NCI-H2029 treated with DMSO at 0.1 percent for 48 hours (cell line): ENCODE data around the gene MGRN1.

Source experiments
- DNase-seq: peaks from one replicate; lab custom pipeline; 2025; lab: John Stamatoyannopoulos, UW

The MGRN1 gene

DNA sequence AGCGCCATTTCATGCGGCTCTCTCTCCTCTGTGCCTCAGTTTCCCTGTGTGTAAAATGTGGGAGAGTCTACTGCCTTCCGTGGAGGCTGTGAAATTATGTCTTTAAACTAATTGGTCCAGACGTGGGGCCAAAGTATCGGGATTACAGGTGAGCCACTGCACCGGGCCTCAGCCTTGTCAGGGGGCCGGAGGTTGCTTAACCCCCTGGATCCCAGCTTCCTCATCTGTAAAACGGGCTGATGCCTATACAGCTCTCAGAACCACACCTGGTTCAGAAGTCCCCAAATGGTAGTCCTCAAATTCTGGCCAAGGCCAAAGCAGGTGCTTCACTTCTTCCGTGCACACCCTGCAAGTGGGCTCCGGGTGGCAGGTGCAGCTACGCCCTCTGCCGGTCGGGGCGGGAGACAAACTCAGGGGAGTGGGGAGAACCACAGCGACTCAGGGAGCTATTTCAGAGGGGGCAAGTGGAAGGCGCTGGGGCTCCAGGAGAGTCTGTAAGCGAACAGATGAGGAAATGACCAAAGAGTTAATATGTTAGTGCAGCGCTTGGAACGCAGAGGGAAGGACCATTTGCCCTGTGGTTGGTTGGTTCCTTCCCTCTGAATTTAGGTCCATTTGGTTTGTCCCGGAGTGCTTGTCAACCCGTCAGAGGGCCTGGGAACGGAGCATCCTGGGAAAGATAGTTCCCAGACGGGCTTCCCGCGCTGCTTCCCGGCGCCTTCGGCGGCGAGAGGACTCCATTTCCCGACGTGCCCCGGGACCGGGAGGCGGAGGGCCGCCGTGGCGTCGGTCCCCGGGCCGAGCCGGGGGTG is at the start of gene MGRN1:
Gene MGRN1 (plus strand): TSS at position 812 of the 812 bp plus-strand sequence. CDS start 135 bp downstream, outside the sequence.
- DNase-seq: peak; percentile 83

DNA sequence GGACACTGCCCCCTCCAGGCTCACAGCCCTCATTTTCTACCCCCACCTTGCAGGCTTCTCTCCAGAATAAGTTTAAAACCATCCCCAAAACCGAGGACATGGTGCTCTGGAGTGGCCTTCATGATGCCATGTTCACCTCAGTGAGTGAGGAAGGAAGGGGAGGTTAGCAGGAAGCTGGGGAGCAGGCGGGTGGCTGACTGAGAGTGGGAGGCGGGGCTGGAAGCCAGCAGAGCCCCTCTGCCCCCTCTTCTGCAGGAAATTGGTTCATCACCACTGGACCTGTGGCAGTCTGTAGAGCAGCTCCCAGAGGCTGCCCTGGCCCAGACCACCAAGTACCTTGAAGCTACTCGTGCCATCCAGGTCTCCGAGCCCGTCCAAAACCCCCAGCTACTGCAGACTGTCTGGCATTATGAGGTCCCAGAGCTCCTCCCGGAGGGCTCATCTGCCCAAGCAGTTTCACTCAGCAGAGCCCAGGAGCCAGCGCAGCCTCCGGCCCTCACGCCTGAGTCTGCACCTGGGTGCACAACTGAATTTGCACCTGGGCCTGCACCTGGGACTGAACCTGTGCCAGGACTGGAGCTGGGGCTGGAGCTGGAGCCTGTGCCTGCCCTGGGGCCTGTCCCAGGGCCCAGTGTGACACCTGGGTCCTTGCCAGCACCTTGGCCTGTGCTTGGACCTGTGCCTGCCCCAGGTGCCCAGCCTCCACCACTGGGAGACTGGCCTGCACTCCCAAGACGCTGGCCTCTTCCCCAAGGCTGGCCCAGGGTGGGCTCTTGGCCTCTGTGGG is 49.5 kb upstream of the MGRN1 start:
- no peak for DNase-seq

DNA sequence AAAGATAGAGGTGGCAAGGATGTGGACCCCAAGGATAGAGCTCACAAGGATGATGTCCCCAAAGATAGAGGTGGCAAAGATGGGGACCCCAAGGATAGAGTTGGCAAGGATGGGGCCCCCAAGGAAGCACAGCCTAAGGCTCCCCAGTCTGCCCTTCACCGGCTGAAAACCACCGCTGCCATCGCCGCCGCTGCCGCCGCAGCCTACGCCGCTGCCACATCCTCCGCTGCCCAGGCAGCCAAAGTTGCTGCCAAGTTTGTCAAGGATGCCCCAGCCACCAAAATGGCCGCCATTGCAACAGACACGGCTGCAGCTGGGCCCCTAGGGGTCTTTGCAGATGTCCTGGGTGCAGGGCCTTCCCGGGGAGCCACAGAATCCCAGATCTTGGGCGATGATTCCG is 48.6 kb upstream of the MGRN1 start:
- no peak for DNase-seq

DNA sequence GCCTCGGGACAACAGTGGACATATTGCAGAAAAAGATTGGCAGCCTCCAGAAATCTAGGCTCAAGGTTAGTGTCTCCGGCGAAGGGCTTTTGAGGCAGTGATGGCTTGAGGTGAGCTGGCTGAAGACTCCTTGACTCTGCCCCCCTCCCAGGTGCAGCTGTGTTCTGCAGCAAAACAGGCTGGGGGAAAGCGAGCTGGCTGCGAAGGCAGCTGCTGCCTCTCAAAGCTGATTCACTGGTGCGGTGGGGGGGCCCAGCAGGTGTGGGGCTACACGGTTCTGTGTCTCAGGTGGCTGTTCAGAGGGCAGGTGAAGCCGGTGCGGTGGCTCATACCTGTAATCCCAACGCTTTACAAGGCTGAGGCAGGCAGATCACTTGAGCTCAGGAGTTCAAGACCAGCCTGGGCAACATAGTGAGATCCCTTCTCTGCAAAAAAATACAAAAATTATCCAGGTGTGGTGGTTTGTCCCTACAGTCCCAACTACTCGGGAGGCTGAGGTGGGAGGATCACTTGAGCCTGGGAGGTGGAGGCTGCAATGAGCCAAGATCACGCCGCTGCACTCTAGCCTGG is 45.6 kb upstream of the MGRN1 start:
- DNase-seq: peak; percentile 44

DNA sequence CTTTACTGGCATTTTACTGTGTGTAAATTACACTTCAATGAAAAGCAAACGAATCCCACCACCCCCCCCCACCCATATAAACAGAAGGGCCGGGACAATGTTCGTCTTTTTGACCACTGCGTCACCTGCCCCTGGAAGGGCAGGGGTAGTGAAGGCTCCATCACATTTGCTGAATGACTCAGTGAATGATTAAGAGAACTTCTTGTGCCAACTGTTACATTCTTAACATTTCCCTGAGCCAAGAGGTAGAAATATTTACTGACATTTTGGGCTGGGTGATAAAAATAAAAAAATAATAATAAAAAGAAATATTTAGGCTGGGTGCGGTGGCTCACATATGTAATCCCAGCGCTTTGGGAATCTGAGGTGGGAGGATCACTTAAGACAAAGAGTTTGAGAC is 44.4 kb upstream of the MGRN1 start:
- DNase-seq: no peak

DNA sequence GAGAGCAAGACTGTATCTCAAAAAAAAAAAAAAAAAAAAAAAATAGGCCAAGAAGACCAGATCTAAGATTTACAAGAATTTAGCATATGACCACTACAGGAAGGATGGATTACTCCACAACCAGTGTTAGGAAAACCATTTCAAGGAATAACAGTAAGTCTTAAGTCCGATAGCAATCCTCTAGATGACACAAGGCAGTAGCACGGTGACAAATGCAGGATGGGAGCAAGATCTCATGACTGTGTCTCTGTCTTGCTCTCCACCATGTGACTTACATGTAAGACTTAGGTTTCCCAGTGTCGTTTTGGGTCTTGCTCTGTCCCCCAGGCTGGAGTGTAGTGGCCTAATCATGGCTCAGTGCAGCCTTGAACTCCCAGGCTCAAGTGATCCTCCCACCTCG is 40.7 kb upstream of the MGRN1 start:
- DNase-seq: no peak

DNA sequence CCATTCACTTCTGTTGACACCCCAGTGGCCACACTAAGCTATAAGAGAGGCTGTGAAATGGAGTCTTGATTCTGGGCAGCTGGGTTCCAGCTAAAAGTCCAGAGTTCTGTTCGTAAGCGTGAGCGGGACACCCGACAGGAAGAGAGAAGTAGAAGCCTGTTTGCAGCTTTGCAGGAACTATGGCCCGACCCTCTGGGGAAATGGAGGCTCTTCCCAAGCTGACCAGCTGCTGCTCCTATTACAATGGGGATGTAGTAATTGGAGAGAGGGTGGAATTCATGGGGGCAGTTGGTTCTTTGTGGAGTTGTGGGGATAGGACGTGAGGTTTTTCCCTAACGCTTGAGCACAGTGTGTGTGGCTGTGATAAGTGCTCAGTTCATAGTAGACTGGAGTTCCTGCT is 38.3 kb upstream of the MGRN1 start:
- DNase-seq: no peak

DNA sequence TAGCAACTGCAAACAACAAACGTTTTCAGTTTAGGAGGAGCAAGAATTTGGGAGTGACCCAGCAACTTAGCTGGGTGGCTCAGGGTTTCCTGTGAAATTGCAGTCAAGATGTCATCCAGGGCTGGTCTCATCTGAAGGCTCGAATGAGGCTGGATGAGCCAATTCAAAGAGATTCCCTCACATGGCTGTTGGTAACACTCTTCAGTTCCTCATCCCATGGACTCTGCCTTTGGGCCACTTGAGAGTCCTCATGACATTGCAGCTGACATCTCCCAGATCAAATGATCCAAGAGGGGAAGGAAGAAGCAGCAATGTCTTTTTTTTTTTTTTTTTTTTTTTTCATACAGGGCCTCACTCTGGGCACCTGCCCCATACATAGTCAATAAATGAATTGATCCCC is 36.2 kb upstream of the MGRN1 start:
- no peak for DNase-seq

DNA sequence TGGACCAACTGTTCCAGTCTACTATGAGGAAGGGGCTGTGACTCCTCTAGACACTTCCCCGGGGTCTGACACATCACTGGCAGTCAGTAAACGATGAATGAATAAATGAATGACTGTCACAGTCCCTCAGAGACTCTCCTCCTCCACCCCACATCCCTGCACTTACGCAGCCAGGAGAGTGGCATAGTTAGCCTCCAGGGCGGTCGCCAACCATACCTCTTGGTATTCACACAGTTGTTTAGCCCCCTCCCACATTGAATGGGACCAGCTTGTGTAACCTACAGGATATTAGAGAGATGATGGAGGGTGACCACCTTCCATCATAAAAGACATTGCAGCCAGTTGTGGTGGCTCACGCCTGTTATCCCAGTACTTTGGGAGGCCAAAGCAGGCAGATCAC is 35.7 kb upstream of the MGRN1 start:
- DNase-seq: no peak

DNA sequence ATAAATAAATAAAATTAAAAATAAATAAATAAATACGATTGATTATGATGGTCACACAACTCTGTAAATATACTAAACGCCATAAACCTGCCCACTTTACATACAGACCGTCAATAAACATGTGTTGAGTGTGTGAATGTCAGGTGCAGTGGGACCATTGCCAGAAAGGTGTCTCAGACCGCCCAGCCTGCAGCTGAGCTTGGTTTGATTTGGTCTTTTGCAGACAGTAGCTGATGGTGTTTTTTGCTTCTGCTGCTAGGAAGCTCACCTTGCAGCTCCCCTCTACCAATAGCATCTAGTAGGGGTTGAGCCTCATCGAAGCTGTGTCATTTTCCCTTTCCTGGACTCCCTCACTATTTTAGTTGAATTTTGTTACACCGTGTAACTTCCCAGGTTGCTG is 33.4 kb upstream of the MGRN1 start:
- no peak for DNase-seq

DNA sequence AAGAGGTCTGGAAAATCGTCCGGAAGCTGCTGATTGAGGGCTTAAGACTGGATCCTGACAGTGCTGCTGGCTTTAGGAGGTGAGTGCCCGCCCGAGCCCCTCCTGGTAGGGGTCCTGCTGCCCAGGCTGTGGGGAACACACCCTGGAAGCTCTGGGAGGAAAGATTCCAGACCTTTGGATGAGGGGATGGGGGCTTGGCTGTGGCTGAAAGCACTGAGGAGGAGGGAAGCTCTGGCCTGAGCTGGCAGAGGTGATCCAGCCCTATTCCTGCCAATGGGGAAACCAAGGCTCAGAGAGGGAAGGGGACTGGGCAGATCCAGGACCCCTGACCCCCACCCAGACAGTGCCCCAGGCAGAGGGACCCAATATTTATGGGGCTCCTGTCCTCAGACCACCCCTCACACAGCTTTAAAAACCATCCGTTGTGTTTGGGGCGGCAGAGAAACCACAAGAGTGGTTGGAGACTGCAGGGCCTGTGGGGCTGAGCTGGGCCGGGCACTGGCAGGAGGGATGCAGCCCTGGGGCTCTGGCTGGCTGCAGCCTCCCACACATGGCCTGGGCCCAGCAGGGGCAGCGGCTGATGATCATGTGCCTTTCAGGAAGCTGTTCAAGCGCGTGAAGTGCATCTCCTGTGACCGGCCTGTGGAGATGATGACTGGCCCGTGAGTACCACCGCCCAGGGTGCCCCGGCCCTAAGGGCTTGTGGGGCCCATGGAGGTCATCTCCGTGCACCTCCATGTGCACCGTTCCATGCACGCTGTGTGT is 32.7 kb upstream of the MGRN1 start:
- no peak for DNase-seq

DNA sequence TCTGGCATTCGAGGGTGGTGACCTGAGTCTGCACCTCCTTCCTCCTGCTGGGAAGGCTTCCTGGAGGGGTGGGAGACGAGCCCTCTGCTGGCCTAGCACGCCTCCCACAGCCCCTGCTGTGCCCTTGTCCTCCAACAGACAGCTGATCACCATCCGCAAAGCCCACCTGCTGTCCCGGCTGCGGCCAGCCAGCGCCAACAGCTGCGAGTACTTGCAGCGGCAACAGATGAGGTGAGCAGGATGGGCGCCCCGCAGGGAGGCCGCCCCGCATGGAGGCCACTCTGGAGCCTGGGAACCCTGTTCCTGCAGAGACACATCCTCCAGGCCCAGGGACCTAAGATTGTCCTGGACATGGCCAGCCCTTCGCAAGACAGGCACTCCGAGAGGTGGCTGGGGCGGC is 31.5 kb upstream of the MGRN1 start:
- no peak for DNase-seq

DNA sequence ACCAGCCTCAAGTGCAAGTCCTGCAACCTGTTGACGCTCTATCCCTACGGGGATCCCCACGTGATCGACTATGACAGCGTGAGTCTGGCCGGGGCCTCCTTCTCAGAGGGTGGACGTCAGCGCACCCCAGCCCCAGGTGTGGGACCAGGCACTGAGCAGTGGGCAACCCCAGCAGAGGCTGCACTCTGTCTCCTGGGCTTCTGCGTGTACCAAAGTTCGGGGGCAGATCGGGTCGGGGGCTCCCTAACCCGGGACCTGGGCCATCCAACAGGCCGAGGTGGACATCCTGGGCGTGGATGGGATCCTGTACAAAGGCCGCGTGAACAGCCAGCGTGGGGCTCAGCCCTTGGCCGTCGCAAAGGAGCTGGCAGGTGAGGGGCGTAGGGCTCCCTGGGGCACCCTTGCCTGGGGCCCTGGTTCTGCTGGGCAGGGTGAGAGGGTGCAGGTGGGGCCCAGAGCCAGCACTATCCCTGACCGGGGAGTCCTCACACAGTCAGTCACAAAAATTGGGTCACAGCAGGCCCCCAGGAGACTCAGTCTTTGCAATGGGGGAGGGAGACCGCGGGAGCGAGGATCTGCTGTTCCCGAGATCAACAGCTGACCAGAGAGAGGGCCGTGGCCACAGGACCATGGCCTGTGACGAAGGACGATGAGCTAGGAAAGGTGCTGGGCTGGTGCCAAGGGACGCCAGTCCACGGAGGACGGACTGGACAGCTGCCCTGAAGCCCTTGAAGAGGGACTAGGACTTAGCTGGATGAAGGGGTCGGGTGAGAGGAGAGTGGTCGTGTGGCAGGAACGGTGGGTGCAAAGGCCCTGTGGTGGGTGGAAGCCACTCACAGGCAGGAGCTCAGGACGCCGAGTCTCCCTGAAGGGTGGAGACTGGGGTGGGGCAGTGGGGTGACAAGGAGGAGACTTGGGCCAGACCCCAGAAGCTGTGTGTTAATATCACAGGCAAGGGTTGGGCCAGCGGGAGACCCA is 29.9 kb upstream of the MGRN1 start:
- no peak for DNase-seq

DNA sequence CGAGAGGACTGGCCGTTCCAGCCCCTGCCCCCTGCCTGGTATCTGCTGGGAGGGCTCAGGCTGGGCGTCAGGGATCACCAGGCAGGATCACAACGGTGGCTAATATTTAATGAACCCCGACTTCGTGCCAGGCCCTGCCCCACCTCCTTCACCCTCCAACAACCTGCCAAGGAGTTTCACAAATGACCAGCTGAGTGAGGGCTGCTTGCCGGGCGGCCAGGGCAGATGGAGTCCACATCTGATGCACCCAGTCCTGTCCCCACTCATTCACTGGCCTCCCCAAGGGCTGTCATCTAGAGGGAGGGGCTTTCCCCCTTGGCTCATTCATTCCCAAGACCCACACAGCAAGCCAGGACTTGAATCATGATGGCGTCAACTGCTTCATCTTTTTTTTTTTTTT is 27.5 kb upstream of the MGRN1 start:
- DNase-seq: no peak

DNA sequence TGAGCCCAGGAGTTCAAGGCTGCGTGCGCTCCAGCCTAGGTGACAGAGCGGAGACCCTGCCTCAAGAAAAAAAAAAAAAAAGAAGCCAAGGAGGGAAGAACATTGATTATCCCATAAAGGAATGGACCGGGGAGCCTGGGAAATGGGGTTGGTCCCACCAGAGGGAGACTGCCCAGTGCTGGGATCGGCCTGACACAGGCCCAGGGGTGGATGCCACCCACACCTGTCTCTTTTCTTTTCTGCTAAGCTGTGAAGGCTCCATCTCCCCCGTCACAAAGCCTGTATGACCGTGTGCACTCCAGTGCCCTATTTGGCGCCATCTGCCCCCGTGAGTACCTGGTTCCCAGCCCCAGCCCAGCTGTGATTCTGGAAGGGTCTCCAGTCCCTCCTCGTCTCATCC is 25.6 kb upstream of the MGRN1 start:
- DNase-seq: no peak

DNA sequence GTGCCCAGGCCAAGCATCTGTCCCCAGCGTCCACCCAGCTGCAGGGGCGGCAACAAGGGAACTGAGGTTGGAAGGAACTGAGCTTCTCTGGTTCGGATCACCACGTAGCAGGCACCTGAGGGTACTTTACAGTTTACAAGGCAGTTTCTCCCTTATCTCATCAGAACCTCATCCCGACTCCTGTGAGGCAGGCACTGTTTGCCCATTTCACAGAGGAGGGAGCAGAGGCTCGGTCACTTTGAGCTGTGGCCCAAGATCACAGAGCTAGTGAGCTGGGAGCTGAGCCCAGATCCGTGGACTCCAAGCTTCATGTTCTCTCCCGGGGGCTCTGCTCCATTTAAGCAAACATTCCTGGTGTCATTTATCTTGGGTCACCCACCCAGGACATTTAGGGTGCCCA is 25.1 kb upstream of the MGRN1 start:
- DNase-seq: no peak

DNA sequence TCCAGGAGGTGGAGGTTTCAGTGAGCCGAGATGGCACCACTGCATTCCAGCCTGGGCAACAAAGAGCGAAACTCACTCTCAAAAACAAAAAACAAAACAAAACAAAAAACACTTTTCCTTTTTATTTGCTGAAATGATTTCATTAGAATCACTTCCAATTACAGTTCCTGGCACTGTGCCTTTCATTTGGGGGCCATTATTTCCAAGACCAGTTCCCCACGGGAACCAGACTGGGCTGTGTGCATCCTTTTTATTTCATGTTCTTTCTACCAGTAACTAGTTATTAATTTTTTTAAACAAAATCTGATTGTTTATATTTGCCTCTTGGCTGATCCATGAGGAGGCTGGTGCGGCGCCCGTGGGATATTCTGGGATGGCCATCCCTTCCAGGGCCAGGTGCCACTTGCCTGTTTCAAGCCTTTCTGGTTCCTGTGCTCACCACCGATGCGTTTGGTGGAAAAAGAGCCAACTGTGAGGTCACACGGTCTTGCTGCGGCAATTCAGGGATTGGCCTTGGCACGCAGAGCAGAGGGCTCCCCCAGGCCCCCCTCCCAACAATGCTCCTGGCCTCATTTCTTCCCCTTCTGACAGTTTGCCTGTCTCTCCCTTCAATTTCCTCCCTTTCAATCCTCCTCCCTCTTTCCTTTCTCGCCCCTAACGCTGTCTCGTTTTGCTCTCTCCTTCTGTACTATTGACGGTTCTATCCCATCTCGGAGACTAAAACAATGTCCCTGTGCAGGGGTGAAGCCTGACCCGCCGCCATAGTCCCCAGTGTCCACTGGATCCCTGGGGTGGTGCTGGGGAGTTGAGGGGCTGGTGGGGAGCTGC is 23.4 kb upstream of the MGRN1 start:
- DNase-seq: no peak

DNA sequence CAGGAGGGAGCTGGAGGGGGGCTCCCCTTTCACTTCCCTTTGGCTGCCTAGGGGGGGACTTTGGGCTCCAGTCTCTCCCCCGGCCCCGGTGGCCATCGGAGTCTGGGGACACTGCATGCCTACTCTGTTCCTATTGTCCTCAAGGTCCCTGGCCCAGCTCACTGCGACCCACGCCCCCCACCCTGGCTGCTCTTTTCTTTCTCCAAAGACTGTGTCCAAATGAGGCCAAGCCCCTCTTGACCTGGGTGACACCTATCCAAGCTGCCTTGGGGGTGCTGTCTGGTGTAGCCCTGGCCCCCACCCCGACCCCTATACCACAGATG is 22.8 kb upstream of the MGRN1 start:
- no peak for DNase-seq

DNA sequence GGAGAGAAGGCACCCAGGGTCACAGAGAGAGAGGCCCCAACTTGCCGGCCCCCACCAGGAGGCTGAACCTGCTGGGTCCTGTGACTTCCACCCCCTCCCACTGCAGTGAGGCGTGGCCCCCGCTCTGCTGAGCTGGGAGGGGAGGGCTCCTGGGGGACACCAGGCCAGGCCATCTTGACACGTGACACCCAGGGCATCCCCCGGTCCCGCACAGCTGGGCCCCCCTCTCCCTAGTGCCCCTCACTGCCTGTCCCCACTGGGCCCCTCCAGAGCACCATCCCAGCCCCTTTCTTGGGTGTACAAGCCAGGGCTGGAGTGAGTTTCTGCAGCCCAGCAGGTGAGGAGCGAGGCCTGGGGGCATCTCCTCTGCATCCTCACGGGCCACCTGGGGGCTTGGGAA is 22.3 kb upstream of the MGRN1 start:
- DNase-seq: no peak

DNA sequence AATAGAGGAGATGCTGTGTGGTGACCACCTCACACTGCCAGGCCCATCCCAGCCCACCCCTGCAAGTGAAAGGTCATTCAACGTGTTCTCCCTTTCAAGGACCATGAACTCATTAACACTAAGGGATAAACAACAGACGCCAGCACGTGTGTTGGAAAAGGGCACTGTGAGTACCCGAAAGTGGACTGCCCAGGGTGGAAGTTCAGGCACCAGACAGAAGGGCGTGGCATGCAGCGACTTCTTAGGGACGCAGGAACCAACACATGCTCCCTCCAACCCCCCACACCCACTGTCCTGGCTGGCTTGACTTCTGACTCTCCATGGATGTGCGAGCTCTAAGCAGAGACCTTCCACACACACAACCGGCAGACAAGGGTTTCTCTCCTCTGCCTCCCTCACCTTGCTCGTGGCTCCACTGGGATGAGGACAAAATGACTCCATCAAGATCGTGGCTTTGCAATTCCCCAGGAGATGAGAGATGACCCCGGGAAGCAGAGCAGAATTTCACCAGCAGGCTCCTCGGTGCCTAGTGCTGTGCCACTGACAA is 20.9 kb upstream of the MGRN1 start:
- DNase-seq: no peak
